Measurements from ENCODE around the gene CDCA3. TPM values are rescaled to one million over a fixed set of nuclear protein-coding genes. Genes with fewer than 3 reads are reported as not detected.

CDCA3 gene
- total and polyA plus RNA-seq, 2 of the 13 experiments (the other 11 are each of a cell fraction or from before 2014, with no cell fraction given), result 32.7 to 56.5 TPM

GRCh38 chr12:6887460-6887859 lies 36.4 kb upstream of the CDCA3 start (continued):
- TF ChIP-seq, protein P1, sequence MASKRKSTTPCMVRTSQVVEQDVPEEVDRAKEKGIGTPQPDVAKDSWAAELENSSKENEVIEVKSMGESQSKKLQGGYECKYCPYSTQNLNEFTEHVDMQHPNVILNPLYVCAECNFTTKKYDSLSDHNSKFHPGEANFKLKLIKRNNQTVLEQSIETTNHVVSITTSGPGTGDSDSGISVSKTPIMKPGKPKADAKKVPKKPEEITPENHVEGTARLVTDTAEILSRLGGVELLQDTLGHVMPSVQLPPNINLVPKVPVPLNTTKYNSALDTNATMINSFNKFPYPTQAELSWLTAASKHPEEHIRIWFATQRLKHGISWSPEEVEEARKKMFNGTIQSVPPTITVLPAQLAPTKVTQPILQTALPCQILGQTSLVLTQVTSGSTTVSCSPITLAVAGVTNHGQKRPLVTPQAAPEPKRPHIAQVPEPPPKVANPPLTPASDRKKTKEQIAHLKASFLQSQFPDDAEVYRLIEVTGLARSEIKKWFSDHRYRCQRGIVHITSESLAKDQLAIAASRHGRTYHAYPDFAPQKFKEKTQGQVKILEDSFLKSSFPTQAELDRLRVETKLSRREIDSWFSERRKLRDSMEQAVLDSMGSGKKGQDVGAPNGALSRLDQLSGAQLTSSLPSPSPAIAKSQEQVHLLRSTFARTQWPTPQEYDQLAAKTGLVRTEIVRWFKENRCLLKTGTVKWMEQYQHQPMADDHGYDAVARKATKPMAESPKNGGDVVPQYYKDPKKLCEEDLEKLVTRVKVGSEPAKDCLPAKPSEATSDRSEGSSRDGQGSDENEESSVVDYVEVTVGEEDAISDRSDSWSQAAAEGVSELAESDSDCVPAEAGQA (IDR thresholded peaks at IDR 0.05; ENCODE audit: low read depth), result no peak
- TF ChIP-seq, protein P1 (CRISPR knock-in tag; IDR thresholded peaks at IDR 0.05; ENCODE audit: borderline replicate concordance), result no peak
- TF ChIP-seq ZBTB49 (CRISPR knock-in tag; IDR thresholded peaks at IDR 0.05; ENCODE audit: borderline replicate concordance), result no peak
- TF ChIP-seq PHF20 (CRISPR knock-in tag; IDR thresholded peaks at IDR 0.05), result no peak
- no peak for TF ChIP-seq ZNF468 (CRISPR knock-in tag; IDR thresholded peaks at IDR 0.05)
- TF ChIP-seq ZNF639 (CRISPR knock-in tag; conservative IDR thresholded peaks at IDR 0.05), result no peak
- no peak for TF ChIP-seq ZNF33B (CRISPR knock-in tag; IDR thresholded peaks at IDR 0.05)

All from HepG2 (cell line).